Measurements from ENCODE around the gene CCM2. TPM values are rescaled to one million over a fixed set of nuclear protein-coding genes. Genes with fewer than 3 reads are reported as not detected.

The CCM2 gene
- polyA plus RNA-seq, 6 donors from 2014 or later: 69.3 to 136 (median 77.3) TPM

- Mint-ChIP-seq H3K4me1 (peaks cover 7 to 12% (median 9%) of the 10 kb centered on the region in 3 donors), H3K4me3 (no peak overlapping the region), H3K9me3 (no peaks in the 10 kb centered on the region), H3K27me3 (peaks cover 0 to 17% (median 2%) of the 10 kb centered on the region in 3 donors), H3K27ac (peak overlapping the region in 1 of 6 donors; percentile 52), H3K36me3 (no peaks in the 10 kb centered on the region)
- ATAC-seq (ENCODE audit: low read depth in 2 of 2) (no peak), DNase-seq (no peak)
Observed at GRCh38 chr7:45084336-45084735, 84.3 kb downstream of the CCM2 start.

- Mint-ChIP-seq H3K36me3 (no peaks in the 10 kb centered on the region), H3K4me3 (no peak overlapping the region), H3K9me3 (no peaks in the 10 kb centered on the region), H3K27me3 (peaks cover 6 to 23% (median 7%) of the 10 kb centered on the region in 3 donors), H3K4me1 (peaks cover 9 to 14% (median 10%) of the 10 kb centered on the region in 3 donors), H3K27ac (no peak overlapping the region)
- DNase-seq (no peak), ATAC-seq (ENCODE audit: low read depth in 2 of 2) (no peak)
Observed at GRCh38 chr7:45084901-45085618, 85.1 kb downstream of the CCM2 start.

DNA sequence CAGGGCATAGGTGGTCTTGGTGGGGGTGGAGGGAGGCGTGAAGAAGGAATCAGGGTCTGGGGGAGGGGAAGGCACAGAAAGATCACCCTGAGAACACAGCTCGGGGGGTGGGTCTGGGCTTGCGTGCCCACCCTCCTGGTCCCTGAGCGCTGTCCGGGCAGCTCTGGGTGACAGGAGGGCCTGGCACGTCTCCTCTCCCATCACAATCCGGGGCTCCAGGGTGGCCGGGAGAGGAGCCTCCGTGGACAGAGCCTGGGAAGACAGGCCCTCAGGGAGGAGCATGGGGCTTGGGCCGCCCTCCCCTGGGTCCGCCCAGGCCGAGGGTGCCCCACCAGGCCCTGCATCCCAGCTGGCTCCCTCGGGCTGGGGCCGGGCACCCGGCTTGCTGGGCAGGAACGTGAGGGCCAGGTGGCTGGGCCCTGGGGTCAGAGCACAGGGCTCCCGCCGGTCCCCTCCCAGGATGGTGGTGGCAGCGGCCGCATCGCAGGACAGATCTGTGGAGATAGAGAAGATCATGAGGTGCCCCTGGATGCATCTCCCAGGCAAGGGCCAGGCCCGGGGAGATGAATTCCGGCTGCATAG lies 85.7 kb downstream of the CCM2 start:
- peak overlapping the region in 1 of 6 donors; percentile 69 for H3K27ac Mint-ChIP-seq
- H3K27me3 Mint-ChIP-seq: peaks cover 6 to 23% (median 7%) of the 10 kb centered on the region in 3 donors
- H3K4me1 Mint-ChIP-seq: peaks cover 8 to 14% (median 9%) of the 10 kb centered on the region in 3 donors
- no peaks in the 10 kb centered on the region for H3K36me3 Mint-ChIP-seq
- DNase-seq: no peak
- H3K4me3 Mint-ChIP-seq: no peak overlapping the region
- no peaks in the 10 kb centered on the region for H3K9me3 Mint-ChIP-seq
- no peak for ATAC-seq (ENCODE audit: low read depth in 2 of 2)

- peak overlapping the region in 1 of 6 donors; percentile 19 for H3K27ac Mint-ChIP-seq
- ATAC-seq (ENCODE audit: low read depth in 2 of 2): no peak
- H3K4me1 Mint-ChIP-seq: peaks cover 8 to 14% (median 9%) of the 10 kb centered on the region in 3 donors
- peaks cover 6 to 23% (median 7%) of the 10 kb centered on the region in 3 donors for H3K27me3 Mint-ChIP-seq
- peak overlapping the region in 1 of 8 donors; percentile 29 for H3K4me3 Mint-ChIP-seq
- no peaks in the 10 kb centered on the region for H3K36me3 Mint-ChIP-seq
- no peak for DNase-seq
- H3K9me3 Mint-ChIP-seq: no peaks in the 10 kb centered on the region
Observed at GRCh38 chr7:45086331-45087065, 86.5 kb downstream of the CCM2 start.

GRCh38 chr7:45087301-45088145 lies 87.5 kb downstream of the CCM2 start:
- Mint-ChIP-seq H3K27ac (no peak overlapping the region), H3K9me3 (peaks cover 0 to 3% (median under 1%) of the 10 kb centered on the region in 7 donors)
- no peak for ATAC-seq (ENCODE audit: low read depth in 2 of 2)

GRCh38 chr7:45088146-45088701 lies 88.2 kb downstream of the CCM2 start:
- Mint-ChIP-seq H3K27me3 (peaks cover 6 to 23% (median 7%) of the 10 kb centered on the region in 3 donors), H3K9me3 (peaks cover 0 to 9% (median 6%) of the 10 kb centered on the region in 7 donors), H3K4me3 (peak overlapping the region in 7 of 8 donors; percentile 49 to 83 (median 71)), H3K27ac (no peak overlapping the region), H3K36me3 (no peaks in the 10 kb centered on the region), H3K4me1 (peaks cover 8 to 14% (median 9%) of the 10 kb centered on the region in 3 donors)
- ATAC-seq (ENCODE audit: low read depth in 2 of 2) (no peak), DNase-seq (no peak)

More at GRCh38 chr7:45087301-45088145, 87.5 kb downstream of the CCM2 start:
- Mint-ChIP-seq H3K4me3 (peak overlapping the region in 6 of 8 donors; percentile 49 to 83 (median 70)), H3K27me3 (peaks cover 6 to 23% (median 7%) of the 10 kb centered on the region in 3 donors), H3K36me3 (no peaks in the 10 kb centered on the region), H3K4me1 (peaks cover 8 to 14% (median 9%) of the 10 kb centered on the region in 3 donors)
- DNase-seq: no peak

- Mint-ChIP-seq H3K4me3 (peak within 1 kb of the TSS; percentile 74 to 89 (median 78)), H3K9me3 (peaks cover 0 to 13% (median 11%) of the 10 kb centered on the region in 7 donors), H3K27ac (peak within 1 kb of the TSS in 5 of 6 donors; percentile 16 to 86 (median 76)), H3K36me3 (no peaks in the 10 kb centered on the region), H3K27me3 (peaks cover 6 to 23% (median 7%) of the 10 kb centered on the region in 3 donors), H3K4me1 (peaks cover 8 to 14% (median 9%) of the 10 kb centered on the region in 3 donors)
- peak; percentile 25 for DNase-seq
- peak; percentile 71 to 73 for ATAC-seq (ENCODE audit: low read depth in 2 of 2)
Observed at GRCh38 chr7:45088821-45089340, 88.9 kb downstream of the CCM2 start, which contains the start of gene NACAD. TSS of gene NACAD (minus strand) at chr7:45088969. CDS start at chr7:45088894, 75 bp downstream.

DNA sequence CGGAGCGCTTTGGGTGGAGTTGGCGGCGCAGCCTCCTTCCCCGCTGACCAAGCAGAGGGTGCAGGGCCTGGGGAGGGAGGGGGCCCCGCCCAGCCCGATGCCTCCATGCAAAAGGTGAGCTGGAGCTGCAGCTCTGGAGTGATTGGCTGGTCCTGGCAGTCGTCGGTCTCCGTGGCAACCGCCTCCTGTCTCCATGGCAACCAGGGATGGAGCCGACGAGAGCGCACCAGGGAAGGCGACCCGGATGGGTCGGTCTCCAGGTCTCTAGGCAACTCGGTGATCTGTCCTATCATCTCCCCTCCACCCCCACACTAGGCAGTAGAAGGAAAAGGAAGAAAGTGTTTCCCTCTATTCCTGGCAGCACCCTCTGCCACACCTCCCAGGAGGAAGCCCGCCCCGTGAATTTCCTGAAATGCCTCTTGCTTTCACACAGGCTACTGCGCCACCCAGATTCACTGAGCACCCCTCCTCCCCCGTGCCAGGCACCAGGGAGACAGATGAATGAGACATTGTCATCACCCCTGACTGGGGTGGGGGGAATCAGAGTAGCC lies 89.4 kb downstream of the CCM2 start:
- Mint-ChIP-seq H3K9me3 (peaks cover 0 to 17% (median 11%) of the 10 kb centered on the region in 7 donors), H3K4me3 (peak overlapping the region; percentile 64 to 89 (median 78)), H3K36me3 (no peaks in the 10 kb centered on the region), H3K27ac (peak overlapping the region in 5 of 6 donors; percentile 16 to 86 (median 76)), H3K4me1 (peaks cover 8 to 14% (median 9%) of the 10 kb centered on the region in 3 donors), H3K27me3 (peaks cover 6 to 23% (median 7%) of the 10 kb centered on the region in 3 donors)
- DNase-seq (peak; percentile 31), ATAC-seq (ENCODE audit: low read depth in 2 of 2) (peak; percentile 55 to 57)

DNA sequence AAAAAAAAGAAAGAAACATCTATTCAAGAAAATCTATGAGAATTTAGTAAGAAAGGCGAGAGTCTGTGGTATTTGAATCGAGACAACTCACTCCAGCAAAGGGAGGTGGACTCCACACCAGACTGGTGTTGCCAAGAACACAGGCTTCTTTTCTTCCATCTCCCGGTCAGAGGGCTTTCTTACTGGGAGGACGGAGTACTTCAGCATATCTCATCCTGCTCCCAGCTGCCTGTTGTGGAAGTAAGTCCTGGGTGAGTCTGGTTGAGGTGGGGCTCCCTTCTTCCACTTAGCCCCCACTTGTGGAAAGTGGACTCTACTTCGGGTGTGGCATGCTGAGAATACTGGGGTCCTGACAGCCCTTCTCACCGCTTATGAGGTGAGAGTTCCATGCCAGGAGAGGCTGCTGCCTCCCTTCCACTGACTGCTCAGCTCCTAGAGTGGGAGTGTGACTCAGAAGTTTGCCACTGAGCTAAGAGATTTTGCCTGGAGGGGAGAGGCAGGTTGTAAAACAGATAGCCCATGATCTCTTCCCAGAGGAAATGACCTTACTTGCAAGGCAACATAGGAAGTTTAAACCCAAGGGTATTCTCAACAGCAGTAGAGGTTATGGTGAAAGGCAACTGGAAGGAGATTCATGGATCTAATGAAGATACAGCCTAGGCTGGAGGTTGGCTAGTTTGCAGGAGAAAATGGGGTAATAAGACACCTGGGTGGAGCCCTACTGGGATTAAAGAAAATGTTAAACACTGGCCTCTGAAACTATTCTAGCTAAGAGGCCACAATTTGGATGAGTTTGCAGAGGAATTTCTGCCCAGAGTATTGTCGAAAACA lies 92.3 kb downstream of the CCM2 start:
- Mint-ChIP-seq H3K27me3 (peaks cover 6 to 15% (median 7%) of the 10 kb centered on the region in 3 donors), H3K27ac (peak overlapping the region in 1 of 6 donors; percentile 81), H3K4me1 (peaks cover 8 to 14% (median 9%) of the 10 kb centered on the region in 3 donors), H3K9me3 (peaks cover 0 to 21% (median 17%) of the 10 kb centered on the region in 7 donors), H3K4me3 (no peak overlapping the region), H3K36me3 (no peaks in the 10 kb centered on the region)
- DNase-seq (no peak), ATAC-seq (ENCODE audit: low read depth in 2 of 2) (no peak)

GRCh38 chr7:45092931-45093235 lies 92.9 kb downstream of the CCM2 start:
- Mint-ChIP-seq H3K4me3 (no peak overlapping the region), H3K27ac (no peak overlapping the region), H3K36me3 (no peaks in the 10 kb centered on the region), H3K9me3 (peaks cover 0 to 21% (median 17%) of the 10 kb centered on the region in 7 donors), H3K4me1 (peaks cover 8 to 13% (median 9%) of the 10 kb centered on the region in 3 donors), H3K27me3 (peaks cover 6 to 14% (median 7%) of the 10 kb centered on the region in 3 donors)
- ATAC-seq (ENCODE audit: low read depth in 2 of 2): no peak
- no peak for DNase-seq
